ENCODE results near the gene RASGRF1. TPM values are rescaled to one million over a fixed set of nuclear protein-coding genes. Genes with fewer than 3 reads are reported as not detected.

Gene RASGRF1
- total RNA-seq, 1 donor from 2014 or later: 0.07 TPM

DNA sequence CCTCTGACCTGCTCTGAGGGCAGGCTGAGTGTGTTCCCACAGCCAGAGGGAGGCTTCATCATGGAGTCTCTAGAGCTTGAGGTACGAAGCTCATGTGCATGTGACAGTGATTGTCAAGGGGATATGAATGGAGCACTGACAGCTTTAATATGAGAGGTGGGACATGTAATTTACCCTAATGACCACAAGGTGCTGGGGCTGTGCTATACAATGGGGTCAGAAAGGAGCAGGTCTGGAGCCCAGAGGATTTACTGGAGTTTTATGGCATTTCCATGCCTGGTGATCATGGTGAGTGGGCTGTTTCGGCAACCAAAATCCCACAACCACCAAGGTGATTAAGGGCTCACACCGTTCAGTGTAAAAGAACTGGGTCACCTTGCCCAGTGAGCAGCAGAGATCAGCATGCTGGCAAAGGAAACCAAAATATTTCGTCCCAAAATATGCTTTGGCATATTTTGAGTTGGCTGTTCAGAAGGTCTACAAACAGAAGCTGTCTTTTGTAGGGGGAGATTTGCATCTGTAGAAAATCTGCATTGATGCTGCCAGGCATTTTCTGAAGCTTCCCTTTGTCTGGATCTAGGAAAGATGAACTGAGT, 40.1 kb upstream of the RASGRF1 start:
- DNase-seq (ENCODE audit: low spot score in 2 of 2, unreplicated experiment in 2 of 2): no peak
- TF ChIP-seq, protein P1, sequence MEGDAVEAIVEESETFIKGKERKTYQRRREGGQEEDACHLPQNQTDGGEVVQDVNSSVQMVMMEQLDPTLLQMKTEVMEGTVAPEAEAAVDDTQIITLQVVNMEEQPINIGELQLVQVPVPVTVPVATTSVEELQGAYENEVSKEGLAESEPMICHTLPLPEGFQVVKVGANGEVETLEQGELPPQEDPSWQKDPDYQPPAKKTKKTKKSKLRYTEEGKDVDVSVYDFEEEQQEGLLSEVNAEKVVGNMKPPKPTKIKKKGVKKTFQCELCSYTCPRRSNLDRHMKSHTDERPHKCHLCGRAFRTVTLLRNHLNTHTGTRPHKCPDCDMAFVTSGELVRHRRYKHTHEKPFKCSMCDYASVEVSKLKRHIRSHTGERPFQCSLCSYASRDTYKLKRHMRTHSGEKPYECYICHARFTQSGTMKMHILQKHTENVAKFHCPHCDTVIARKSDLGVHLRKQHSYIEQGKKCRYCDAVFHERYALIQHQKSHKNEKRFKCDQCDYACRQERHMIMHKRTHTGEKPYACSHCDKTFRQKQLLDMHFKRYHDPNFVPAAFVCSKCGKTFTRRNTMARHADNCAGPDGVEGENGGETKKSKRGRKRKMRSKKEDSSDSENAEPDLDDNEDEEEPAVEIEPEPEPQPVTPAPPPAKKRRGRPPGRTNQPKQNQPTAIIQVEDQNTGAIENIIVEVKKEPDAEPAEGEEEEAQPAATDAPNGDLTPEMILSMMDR (IDR thresholded peaks at IDR 0.05; ENCODE audit: unreplicated experiment): peak; percentile 29
- peaks cover 22% of the 10 kb centered on the region for H3K9me3 Mint-ChIP-seq
- no peak overlapping the region for H3K27ac Mint-ChIP-seq
- no peak overlapping the region for H3K4me3 Mint-ChIP-seq
- H3K36me3 Mint-ChIP-seq: no peaks in the 10 kb centered on the region
- peaks cover 1% of the 10 kb centered on the region for H3K4me1 Mint-ChIP-seq
- H3K27me3 Mint-ChIP-seq (ENCODE audit: low read depth): peaks cover 41% of the 10 kb centered on the region

GRCh38 chr15:79129235-79129634, 38.7 kb upstream of the RASGRF1 start:
- no peak for DNase-seq (ENCODE audit: low spot score in 2 of 2, unreplicated experiment in 2 of 2)
- Mint-ChIP-seq H3K27me3 (ENCODE audit: low read depth) (peaks cover 46% of the 10 kb centered on the region), H3K36me3 (no peaks in the 10 kb centered on the region), H3K4me1 (no peaks in the 10 kb centered on the region), H3K4me3 (no peak overlapping the region), H3K27ac (no peak overlapping the region), H3K9me3 (peaks cover 22% of the 10 kb centered on the region)
- TF ChIP-seq, protein P1 (IDR thresholded peaks at IDR 0.05; ENCODE audit: unreplicated experiment): no peak

GRCh38 chr15:79128556-79128955, 38.0 kb upstream of the RASGRF1 start:
- no peak overlapping the region for H3K27ac Mint-ChIP-seq
- H3K4me1 Mint-ChIP-seq: no peaks in the 10 kb centered on the region
- peaks cover 44% of the 10 kb centered on the region for H3K27me3 Mint-ChIP-seq (ENCODE audit: low read depth)
- no peak overlapping the region for H3K4me3 Mint-ChIP-seq
- TF ChIP-seq, protein P1 (IDR thresholded peaks at IDR 0.05; ENCODE audit: unreplicated experiment): no peak
- peaks cover 22% of the 10 kb centered on the region for H3K9me3 Mint-ChIP-seq
- no peak for DNase-seq (ENCODE audit: low spot score in 2 of 2, unreplicated experiment in 2 of 2)
- no peaks in the 10 kb centered on the region for H3K36me3 Mint-ChIP-seq

GRCh38 chr15:79124388-79124787, 33.8 kb upstream of the RASGRF1 start:
- no peak for DNase-seq (ENCODE audit: low spot score in 2 of 2, unreplicated experiment in 2 of 2)
- Mint-ChIP-seq H3K4me1 (no peaks in the 10 kb centered on the region), H3K36me3 (no peaks in the 10 kb centered on the region), H3K4me3 (no peak overlapping the region), H3K27ac (no peak overlapping the region), H3K9me3 (peaks cover 8% of the 10 kb centered on the region), H3K27me3 (ENCODE audit: low read depth) (peaks cover 44% of the 10 kb centered on the region)
- TF ChIP-seq, protein P1 (IDR thresholded peaks at IDR 0.05; ENCODE audit: unreplicated experiment): no peak

DNA sequence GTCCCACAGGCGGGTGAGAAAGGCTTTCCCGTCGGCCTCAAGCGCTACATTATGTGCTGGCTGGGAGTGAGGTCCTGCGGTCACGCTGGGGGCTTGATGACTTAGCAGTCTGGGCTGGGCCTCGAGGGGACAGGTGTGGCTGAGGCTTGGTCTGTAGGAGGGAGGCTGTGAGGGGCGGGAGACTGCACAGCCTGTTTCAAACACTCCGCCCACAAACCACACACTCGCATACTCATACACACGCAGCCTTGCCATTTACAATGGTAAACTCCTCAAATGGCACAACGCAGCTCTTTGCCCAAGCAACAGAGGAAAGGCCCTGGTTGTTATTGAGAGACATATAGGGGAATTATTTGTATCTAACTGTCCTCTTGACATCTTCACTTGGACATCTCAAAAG, 32.4 kb upstream of the RASGRF1 start:
- H3K27me3 Mint-ChIP-seq (ENCODE audit: low read depth): peaks cover 43% of the 10 kb centered on the region
- H3K4me3 Mint-ChIP-seq: no peak overlapping the region
- TF ChIP-seq, protein P1 (IDR thresholded peaks at IDR 0.05; ENCODE audit: unreplicated experiment): no peak
- DNase-seq (ENCODE audit: low spot score in 2 of 2, unreplicated experiment in 2 of 2): no peak
- H3K36me3 Mint-ChIP-seq: no peaks in the 10 kb centered on the region
- no peaks in the 10 kb centered on the region for H3K4me1 Mint-ChIP-seq
- no peak overlapping the region for H3K27ac Mint-ChIP-seq
- peaks cover 5% of the 10 kb centered on the region for H3K9me3 Mint-ChIP-seq

DNA sequence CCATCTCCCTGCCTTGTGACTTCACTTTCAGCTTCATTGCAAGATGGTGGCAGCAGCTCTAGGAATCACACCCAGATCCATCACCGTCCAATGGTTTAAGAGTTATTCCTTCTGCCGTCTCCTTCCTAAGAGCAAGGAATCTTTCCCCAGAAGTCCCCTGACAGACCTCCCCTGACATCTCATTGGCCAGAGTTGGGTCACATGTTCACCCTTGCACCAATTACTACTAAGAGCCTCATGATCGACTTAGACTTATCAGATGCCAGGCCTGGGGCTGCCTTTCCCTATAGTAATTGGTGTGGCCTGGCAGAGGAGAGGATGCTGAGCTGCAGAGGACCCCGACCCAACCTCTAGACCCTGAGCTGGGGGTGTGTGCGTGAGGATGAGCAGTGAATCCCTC, 31.8 kb upstream of the RASGRF1 start:
- no peaks in the 10 kb centered on the region for H3K9me3 Mint-ChIP-seq
- H3K36me3 Mint-ChIP-seq: no peaks in the 10 kb centered on the region
- TF ChIP-seq, protein P1 (IDR thresholded peaks at IDR 0.05; ENCODE audit: unreplicated experiment): no peak
- no peak overlapping the region for H3K27ac Mint-ChIP-seq
- H3K4me1 Mint-ChIP-seq: no peaks in the 10 kb centered on the region
- no peak for DNase-seq (ENCODE audit: low spot score in 2 of 2, unreplicated experiment in 2 of 2)
- H3K27me3 Mint-ChIP-seq (ENCODE audit: low read depth): peaks cover 39% of the 10 kb centered on the region
- H3K4me3 Mint-ChIP-seq: no peak overlapping the region

Data from mesothelial cell of epicardium (in vitro differentiated cells).